GM18868 (cell line): ENCODE measurements around the gene CSNK1D.
A peak's percentile ranks its signal among the peaks of the same experiment; 100 is the strongest.

ENCODE experiments used
- ATAC-seq: cut with Tn5 transposase; IDR thresholded peaks from one replicate; pipeline ENCODE4 v1.9.1; 2021; ENCODE audit warnings: mild to moderate bottlenecking, moderate library complexity; ENCODE audit not compliant: unreplicated experiment

Gene CSNK1D

DNA sequence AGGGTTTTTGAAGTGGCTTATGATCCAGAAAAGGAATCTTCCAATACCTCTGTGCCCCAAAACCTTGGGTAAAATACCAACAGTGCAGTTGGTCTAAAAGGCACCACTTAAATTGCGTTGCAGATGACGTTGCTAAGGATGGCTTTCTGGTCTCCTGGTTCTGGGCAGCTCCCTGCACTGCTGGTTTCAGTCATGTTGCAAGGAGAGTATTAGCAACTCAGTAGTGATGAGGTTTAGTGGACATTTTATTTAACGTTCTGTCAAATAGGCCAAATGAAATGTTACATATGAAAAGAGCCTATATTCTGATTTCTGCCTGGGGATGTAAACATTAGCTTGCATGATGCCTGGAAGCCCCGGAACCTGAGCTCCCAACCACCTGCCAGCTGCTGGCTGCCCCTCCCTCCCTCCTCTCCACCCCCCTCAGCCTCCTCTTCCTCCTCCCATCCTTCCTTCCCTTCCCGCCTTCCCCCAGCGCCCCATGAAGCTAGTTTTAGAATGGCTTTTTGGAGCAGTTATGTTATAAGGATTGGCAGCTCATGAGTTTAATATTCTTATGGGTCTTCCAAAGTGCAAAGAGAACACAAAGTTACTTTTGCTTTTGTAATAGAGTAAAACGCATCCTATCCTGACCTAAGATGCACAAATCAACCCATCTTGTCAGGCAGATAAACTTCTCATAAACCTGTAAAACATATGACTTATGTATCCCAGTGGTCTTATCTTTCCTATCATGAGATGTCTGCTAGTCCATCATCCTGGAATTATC lies 23.2 kb upstream of the CSNK1D start:
- no peak for ATAC-seq

DNA sequence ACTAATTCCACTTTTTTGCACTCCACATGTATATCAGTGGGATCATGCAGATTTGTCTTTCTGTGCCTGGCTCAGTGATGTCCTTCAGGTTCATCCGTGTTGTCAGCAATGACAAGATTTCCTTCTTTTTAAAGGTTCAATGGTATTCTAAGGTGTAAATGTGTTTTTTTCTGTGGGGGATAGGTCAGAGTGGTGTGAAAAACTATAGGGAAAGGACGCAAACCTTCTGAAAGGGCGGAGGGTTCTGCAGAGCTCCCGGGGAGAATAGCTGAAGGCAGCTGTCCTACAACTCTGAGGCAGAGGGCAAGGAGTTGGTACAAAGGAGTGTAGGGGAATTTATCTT lies 21.9 kb upstream of the CSNK1D start:
- no peak for ATAC-seq

DNA sequence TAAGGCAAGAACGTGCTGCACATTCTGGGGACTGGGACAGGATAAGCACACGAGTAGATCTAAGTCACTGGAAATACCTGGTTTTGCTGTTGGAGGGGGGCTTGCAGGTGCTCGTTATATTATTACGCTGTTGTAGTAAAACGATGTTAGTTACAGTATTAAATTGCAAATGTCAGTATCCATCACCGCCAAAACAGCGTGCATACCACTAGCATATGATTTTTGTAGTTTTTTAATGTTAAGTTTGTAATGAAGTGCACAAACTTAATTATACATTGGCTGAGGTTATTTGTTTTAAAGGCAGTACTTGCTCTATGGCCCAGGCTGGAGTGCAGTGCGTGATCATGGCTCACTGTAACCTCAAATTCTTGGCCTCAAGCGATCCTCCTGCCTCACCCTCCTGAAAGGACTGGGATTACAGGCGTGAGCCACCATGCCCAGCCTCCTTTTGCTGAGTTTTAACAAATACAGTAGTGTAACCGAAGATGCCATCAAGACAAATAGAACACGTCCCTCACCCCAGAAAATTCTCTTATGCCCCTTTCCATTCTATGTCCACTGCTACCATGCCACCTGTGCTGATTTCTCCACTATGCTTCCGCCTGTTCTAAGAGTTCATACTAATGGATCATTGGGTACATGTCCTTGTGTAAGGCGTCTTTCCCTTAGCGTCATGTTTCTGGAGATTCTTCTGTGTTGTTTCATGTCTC lies 20.7 kb upstream of the CSNK1D start:
- no peak for ATAC-seq

DNA sequence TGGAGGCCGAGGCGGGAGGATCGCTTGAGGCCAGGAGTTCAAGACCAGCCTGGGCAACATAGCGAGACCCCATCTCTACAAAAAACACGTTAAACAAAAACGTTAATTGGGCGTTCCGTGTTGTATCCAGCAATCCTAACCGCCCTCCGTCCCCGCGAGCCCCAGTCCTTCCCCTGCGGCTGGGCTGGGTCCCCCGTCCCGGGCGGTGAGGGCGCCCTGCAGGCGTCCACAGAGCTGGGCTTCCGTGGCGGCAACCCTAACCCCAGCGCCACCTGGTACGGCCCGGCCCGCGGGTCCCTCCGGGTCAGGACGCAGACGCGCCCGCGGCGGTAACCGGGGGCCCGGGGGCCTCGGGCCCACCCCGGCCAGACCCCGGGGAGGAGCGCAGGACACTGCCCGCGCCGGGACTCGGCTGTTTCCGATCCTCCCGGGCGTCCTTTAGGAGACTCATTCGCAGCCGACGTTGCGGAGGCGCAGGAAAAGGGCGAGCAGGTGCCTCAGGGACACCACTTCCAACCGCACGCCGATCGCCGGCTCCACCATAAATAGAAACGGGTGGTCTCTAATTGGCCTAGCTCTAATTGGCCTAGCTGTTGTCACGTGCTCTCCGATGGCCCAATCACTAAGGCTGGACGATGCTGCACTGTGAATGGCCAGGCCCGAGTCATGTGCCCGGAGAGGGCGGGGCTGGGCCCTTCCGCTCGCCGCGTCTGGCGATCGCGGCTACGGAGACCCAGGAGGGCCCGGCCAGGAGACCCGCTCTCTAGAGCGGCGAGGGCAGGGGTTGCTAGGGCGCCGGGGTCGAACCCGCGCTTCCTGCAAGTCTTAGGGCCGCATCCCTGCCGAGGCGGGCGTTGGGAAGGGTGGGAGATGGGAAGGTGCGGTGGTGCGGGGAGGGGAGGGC lies 19.0 kb upstream of the CSNK1D start:
- peak; percentile 97 for ATAC-seq

DNA sequence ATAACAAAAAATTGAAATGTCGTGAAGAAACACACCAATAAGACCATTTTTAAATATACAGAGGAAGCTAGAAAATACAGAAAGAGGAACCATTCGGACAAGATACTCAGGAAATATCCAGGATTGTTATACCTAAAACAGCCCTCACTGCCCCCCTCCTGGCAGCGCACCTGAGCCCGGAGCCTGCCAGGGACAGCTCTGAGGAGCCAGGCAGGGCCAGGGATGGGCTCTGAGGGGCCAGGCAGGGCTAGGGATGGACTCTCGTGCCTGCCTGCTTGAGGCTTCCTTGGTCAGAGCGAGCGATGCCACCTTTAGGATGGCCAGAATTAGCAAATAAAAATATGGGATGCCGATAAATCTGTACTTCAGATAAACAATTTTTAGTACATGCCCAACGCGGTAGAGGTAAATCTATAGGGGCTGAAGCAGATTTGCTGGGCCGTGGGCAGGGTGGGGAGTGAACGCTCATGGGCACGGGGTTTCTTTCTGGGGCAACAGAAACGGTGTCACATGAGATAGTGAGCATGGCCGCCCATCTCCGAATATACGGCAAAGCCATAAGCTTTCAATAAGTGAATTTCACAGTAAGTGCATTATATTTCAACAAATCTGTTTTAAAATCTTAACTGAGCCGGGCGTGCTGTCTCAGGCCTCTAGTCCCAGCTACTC lies 18.2 kb upstream of the CSNK1D start:
- no peak for ATAC-seq

DNA sequence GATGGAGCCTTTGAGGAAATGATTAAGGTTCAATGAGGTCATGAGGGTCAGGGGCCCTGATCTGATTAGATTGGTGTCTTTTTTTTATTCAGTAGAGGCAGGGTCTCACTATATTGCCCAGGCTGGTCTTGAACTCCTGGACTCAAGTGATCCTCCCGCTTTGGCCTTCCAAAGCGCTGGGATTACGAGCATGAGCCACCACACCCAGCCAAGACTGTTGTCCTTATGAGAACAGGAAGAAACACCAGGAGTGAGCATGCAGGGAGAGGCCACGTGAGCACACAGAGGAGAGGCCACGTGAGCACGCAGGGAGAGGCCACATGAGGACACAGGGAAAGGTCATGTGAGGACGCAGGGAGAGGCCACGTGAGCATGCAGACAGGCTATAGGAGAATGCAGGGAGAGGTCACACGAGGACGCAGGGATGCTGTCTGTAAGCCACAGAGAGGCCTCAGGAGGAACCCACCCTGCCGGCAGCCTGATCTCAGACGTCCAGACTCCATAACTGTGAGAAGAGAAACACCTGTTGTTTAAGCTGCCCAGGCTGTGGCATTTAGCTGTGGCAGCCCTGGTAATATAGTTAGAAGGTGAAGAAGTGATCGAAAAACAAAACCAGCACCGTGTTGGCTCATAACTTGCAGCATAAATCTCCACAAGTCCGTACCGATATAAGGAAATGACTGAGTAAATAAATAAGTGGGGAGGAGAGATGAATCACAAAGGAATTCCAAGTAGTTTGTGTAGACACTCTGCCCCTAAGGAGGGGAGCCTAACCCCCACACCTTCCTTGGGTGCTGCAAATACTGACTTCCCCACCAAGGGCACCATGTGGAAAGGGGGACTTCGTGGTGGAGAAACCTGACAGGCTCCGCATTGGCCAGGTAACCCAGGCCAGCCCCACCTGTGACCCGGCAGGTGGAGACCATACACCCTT lies 14.6 kb upstream of the CSNK1D start:
- ATAC-seq = no peak

DNA sequence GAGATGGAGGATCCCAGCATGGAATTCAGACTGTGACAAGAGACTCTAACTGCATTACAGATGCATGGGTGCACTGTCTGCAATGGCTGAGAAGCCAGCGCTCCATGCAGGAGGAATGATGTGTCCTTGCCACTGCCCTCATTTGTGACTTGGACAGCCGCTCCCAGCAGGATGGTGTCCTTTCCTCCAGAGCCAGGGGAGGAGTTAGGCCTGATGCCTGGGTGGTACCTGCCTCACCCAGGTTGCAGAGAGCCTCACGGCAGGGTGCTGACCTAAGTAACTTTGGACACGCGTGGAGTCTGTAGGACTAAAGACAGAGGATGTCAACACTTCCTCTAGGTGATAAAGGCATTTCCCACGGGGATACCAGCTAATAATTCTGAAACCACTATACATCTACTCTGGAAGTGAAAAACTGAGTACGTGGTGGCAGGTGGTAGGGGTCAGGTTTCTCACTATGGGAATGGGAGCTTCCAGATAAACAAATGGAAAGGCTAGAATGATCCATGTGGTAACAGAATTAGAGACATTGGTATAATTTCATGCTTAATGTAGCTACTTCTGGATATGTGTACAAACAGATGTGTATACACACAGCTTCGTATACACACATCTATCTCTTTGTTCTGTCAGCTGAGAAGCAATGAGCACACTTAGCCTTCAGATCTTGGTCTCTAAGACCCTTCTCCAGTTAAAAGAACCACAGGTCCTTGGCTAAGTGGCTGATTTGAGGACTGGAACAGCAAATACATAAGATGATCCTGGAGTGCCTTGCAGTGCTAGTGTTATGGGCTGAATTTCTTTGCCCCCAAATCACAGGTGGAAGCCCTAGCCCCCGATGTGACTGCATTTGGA lies 13.7 kb upstream of the CSNK1D start:
- no peak for ATAC-seq

DNA sequence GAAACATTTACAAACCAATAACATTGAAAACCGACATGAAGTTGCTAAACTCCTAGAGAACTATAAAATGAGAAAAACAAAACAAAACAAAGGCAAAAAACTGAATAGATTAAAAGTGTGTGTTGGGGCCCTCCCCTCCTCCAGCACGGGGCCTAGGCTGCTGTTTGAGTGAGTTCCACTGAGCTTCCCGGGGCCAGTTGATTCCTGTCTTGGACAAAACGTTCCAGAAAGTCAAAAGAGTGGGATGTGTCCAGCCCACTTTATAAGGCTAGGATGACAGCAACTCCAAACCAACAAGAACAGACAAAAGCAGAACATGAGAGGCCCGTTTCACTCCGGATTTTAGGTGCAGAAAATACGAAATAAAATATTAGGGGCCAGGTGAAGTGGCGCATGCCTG lies 11.6 kb upstream of the CSNK1D start:
- no peak for ATAC-seq

DNA sequence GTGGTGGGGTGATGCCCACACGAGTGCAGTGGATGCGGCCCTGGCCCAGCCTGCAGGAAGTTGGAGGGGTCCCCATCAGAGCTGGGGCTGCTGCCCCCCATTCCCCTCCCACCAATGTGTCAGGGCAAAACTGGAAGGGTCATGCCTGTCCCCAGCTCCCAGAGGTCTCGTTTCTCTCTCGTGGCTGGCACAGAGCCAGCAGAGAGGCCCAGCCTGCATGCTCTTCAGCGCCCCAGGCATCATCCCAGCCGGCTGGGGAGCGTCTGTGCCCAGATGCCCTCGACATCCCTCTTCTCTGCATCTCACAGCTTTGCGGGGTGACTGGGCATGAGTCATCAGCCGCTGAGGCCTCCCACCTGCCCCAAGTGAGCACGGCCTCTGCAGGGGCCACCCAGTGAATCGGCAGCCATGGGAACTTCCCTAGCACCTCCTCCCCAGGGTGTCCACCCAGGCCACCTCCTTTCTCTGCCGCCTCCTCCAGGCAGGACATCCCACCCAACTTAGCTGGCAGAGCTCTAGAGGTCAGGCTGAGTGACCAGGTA lies 9.8 kb upstream of the CSNK1D start:
- ATAC-seq = no peak

DNA sequence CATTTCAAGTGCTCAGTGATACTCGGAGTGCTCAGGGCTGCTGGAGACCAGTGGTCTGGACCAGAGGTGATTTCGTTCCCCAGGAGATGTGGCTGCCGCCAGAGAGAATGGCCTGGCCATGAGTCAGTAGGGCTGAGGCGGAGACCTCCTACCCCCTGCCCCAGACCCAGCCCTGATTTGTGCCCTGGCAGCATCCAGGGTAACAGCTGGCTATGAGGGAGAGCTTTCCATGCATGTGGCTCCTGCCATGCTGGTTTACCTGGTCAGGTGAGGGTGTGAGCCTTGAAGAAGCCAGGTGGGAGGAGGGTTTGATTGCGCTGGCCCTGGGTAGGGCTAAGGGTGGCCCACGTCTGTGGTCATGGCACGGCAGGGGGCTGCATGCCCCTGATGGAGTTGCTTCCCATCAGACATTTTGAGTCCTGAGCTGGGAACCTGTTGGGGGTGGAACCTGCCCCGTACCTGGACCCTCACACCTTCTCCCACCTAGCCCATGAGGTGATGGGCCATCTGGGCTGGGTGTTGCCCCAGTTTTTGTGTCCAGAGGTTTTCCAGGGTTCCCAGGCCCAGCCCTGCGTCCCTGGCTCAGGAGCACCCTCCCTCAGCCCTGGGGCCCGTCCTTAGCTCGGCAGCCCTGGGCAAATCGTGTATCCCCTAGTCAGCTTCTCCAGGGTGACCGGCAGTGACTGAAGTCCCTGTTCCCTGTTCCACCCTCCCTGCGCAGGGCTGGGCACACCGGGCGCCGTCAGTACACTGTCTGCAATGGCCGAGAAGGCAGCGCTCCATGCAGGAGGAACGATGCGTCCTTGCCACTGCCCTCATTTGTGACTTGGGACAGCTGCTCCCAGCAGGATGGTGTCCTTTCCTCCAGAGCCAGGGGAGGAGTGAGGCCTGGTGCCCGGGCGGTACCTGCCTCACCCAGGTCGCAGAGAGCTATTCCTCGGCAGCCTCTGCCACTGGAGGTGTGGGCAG lies 9.0 kb upstream of the CSNK1D start:
- ATAC-seq = no peak

DNA sequence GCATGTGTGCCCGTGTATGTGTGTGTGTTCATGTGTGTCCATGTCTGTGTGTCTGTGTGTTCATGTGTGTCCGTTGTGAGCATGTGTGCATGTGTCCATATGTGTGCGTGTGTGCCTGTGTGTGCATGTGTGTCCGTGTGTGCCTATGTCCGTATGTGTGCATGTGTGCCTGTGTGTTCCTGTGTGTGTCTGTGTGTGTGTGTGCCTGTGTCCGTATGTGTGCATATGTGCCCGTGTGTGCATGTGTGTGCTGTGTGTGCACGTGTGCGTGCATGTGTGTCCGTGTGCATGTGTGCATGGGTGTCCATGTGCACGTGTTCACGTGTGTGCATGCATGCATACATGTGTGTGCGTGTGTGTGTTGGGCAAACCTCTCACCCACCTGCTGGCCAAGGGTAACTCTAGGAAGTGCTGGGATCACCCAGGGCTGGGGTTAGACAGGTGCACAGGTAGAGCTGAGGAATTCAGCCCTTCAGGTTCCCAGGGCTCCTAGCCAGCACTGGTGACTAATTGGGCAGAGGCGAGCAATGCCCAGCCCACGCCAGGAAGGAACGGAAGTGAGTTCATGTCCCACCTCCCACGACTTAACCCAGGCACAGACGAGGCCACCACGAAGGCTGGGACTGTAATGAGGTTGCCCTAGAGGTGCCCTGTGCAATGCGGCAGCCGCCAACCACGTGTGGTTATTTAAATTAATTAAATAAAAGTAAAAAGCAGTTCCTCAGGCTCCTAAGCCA lies 8.2 kb upstream of the CSNK1D start:
- no peak for ATAC-seq

DNA sequence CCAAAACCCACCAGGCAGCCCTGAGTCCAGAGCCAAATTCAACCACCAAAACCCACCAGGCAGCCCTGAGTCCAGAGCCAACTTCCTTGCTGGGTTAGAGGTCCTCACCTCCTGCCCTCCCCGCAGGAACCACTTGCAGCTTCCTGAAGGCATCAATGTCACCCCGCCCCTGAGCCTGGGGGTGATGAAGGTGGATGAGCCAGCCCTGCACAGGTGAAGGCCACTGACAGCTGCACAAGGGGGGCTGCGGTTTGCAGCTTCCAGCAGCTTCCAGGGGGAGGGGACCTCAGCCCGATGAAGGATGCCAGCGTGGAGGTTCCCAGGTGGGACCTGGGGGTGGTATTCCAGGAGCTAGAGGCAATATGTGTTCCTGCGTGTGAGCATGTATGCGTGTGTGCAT lies 7.6 kb upstream of the CSNK1D start:
- no peak for ATAC-seq

DNA sequence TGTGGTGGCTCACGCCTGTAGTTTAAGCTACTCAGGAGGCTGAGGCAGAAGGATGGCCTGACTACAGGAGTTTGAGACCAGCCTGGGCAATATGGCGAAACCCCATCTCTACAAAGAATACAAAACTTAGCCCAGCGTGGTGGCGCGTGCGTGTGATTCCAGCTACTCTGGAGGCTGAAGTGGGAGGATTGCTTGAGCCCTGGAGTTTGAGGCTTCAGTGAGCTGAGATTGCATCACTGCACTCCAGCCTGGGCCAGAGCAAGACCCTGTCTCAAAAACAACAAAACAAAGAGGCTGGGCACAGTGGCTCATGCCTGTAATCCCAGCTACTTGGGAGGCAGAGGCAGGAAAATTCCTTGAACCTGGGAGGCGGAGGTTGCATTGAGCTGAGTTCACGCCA lies 7.0 kb upstream of the CSNK1D start:
- no peak for ATAC-seq

DNA sequence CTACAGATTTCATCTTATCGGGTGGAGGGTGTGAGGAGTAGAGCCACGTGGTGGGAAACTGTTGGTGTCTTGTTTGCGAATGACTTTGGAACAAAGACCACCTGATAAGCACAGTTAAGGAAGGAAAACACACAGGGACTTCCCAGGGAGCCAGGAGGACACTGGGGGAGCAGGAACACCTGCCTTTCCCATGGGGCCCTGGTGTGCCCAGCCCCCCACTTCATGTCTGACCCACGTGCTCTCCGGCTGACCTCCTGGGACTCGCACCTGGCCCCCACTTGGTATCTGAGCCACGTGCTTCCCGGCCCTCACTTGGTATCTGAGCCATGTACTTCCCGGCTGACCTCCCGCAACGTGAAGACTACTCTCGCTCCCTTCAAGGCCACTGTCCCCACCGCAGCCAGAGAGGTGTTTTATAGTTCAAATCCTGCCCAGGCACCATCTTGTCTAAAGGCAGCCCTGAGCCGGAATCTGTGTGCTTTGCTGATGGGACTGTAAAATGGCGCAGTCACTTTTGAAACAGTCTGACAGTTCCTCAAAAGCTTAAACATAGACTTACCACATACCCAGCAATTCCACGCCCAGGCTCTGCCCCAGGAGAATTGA lies 5.4 kb upstream of the CSNK1D start:
- ATAC-seq = no peak

DNA sequence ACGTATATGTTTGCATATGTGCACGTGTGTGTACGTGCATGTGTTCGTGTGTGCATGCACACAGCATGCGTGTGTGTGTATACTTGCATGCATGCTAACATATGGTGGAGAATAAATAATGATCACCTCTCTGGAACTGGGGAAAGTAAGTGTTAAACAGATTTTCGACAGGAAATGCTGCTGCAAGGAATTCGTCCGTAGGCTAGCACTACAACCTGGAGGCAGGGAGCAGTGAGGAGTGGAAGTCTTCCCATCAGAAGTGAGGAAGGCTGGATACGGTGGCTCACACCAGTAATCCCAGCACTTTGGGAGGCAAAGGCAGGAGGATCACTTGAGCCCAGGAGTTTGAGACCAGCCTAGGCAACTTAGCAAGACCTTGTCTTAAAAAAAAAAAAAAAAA lies 4.8 kb upstream of the CSNK1D start:
- ATAC-seq = no peak

DNA sequence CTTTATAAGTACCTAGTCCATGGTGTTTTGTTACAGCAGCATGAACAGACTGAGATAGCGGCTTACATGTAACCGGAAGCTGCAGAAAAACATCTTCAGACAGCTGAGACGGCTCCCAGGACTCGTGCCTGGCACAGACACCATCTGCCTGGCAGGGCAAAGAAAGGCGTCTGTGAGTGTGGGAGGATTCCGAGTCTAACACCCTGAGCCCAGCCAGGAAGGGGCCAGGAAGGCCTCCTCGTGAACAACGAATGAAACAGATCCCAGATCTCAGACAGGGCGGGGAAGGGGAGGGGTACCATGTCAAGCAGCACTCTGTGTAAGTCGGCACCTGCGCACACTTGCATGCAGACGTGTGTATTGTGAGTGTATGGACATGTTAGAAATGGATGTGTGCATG lies 4.4 kb upstream of the CSNK1D start:
- no peak for ATAC-seq

DNA sequence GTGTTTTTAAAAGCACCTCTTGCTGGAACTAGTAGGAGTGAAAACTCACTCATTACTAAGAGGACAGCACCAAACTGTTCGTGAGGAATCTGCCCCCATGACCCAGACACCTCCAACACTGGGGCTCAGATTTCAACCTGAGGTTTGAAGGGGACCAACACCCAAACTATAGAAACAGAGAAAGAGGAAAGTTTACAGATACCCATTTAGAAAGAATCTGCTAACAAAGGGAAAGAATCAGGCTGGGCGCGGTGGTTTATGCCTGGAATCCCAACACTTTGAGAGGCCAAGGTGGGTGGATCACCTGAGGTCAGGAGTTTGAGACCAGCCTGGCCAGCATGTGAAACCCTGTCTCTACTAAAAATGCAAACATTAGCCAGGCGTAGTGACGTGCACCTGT lies 3.4 kb upstream of the CSNK1D start:
- ATAC-seq = no peak
